NCI-H1930 (cell line): Measurements from ENCODE around the gene PSAPL1.
"Not testable (repeated sequence)": the region's sequence is repeated elsewhere in the genome, so short reads cannot be mapped to it uniquely, and the experiment has no call there.

Experiments
- DNase-seq, 2 experiments: peaks; one replicate each; lab custom pipeline; 2025; lab: John Stamatoyannopoulos, UW

Gene PSAPL1

GRCh38 chr4:7458066-7458425 is 23.3 kb upstream of the PSAPL1 start:
- no peak for DNase-seq

- no peak for DNase-seq
These were observed 22.7 kb upstream of the PSAPL1 start for GRCh38 chr4:7457201-7458065.

GRCh38 chr4:7452802-7453201 is 18.1 kb upstream of the PSAPL1 start:
- not testable (repeated sequence) for DNase-seq

- DNase-seq, result no peak
These were observed 17.1 kb upstream of the PSAPL1 start for GRCh38 chr4:7451800-7452199.

GRCh38 chr4:7451434-7451789 is 16.7 kb upstream of the PSAPL1 start:
- no peak for DNase-seq

GRCh38 chr4:7450775-7451433 is 16.2 kb upstream of the PSAPL1 start:
- no peak for DNase-seq

- DNase-seq, result no peak
These were observed 13.3 kb upstream of the PSAPL1 start for GRCh38 chr4:7448036-7448435.

GRCh38 chr4:7447236-7447635 is 12.5 kb upstream of the PSAPL1 start:
- DNase-seq, result no peak

GRCh38 chr4:7444731-7445130 is 10.0 kb upstream of the PSAPL1 start:
- DNase-seq, result no peak

- DNase-seq, result no peak
These were observed 9.6 kb upstream of the PSAPL1 start for GRCh38 chr4:7444314-7444713.

GRCh38 chr4:7442574-7443162 is 7.9 kb upstream of the PSAPL1 start:
- no peak for DNase-seq

- DNase-seq, result no peak
These were observed 6.5 kb upstream of the PSAPL1 start for GRCh38 chr4:7441201-7441600.

- no peak for DNase-seq
These were observed 5.0 kb upstream of the PSAPL1 start for GRCh38 chr4:7439699-7440098.

- DNase-seq, result no peak
These were observed 1.5 kb upstream of the PSAPL1 start for GRCh38 chr4:7436256-7436655.

GRCh38 chr4:7435471-7436061 is 836 bp upstream of the PSAPL1 start:
- DNase-seq, result no peak

GRCh38 chr4:7434141-7434765 is 477 bp downstream of the PSAPL1 start:
- no peak for DNase-seq

- no peak for DNase-seq
These were observed 1.2 kb downstream of the PSAPL1 start for GRCh38 chr4:7433376-7434140.

- no peak for DNase-seq
These were observed 2.0 kb downstream of the PSAPL1 start for GRCh38 chr4:7432531-7433375.

GRCh38 chr4:7431696-7432530 is 2.8 kb downstream of the PSAPL1 start:
- DNase-seq, result no peak
